AG04450 (cell line): ENCODE data around the gene GORASP1. TPM values are rescaled to one million over a fixed set of nuclear protein-coding genes. Genes with fewer than 3 reads are reported as not detected.

Experiments used
- CTCF ChIA-PET: fragments of 300-600, 350-600 bp; formaldehyde crosslinking; extraction: SDS; loops from one replicate; lab custom pipeline; 2022; ENCODE audit warnings: antibody characterized with exemption, inconsistent platforms; lab: Charles Lee
- POLR2A ChIA-PET: fragments of 350-600 bp; formaldehyde crosslinking; extraction: SDS; loops from one replicate; lab custom pipeline; 2021; ENCODE audit warnings: antibody characterized with exemption, inconsistent platforms; lab: Yijun Ruan, JAX
- DNase-seq: peaks from one replicate; pipeline ENCODE4 v3.0.0-alpha.2; 2011; ENCODE audit warnings: low read depth, low spot score
- H3K27ac ChIP-seq: one replicate; pipeline ENCODE4 v1.5.1; 2012; ENCODE audit warnings: low read depth, low read length, control low read depth
- H3K27me3 ChIP-seq: one replicate; pipeline ENCODE4 v1.6.0; 2012; ENCODE audit warnings: low read length; ENCODE audit not compliant: control insufficient read depth, insufficient read depth
- H3K4me3 ChIP-seq: 2 replicates; pipeline ENCODE4 v1.5.1; 2011; ENCODE audit warnings: mild to moderate bottlenecking, low read depth, low read length, control low read depth
- H3K9me3 ChIP-seq: 2 replicates; pipeline ENCODE4 v1.5.1; 2012; ENCODE audit warnings: low read length; ENCODE audit not compliant: control insufficient read depth, insufficient read depth
- CTCF ChIP-seq: IDR thresholded peaks from 2 replicates; pipeline ENCODE4 v1.5.1; 2011; ENCODE audit warnings: low read depth, low read length, control low read depth, inconsistent platforms
- polyA plus RNA-seq: library from polyadenylated mRNA; depleted of rRNA; stranded (reverse); fragments of >200 nt; gene quantifications from 2 replicates; pipeline ENCODE4 v1.2.3, GENCODE V29; 2011; rRNA removed

Gene GORASP1
- polyA plus RNA-seq, 1 experiment: 43.7 TPM

GRCh38 chr3:39050029-39050428 is 57.4 kb downstream of the GORASP1 start:
- POLR2A ChIA-PET: no interaction called here
- CTCF ChIA-PET: interaction anchor here (1.0 to 1.8 kb wide), 7 partner anchors 14 to 399 kb away, joined by 3 to 8 read pairs (median 3); no protein-coding TSS in a partner anchor
- Histone ChIP-seq H3K4me3 (no peak overlapping the region), H3K27me3 (peaks cover 3% of the 10 kb centered on the region), H3K9me3 (no peaks in the 10 kb centered on the region; the same call in 1 of the 2 replicates), H3K27ac (no peak overlapping the region)
- no peak for DNase-seq
- no peak for TF ChIP-seq CTCF

Other genes starting within 250 kb of the GORASP1 start
- gene SCN11A, start 55.7 kb downstream of the GORASP1 start, polyA plus RNA-seq: 0.05 TPM in 2 replicates
- 35.0 and 42.1 TPM in 2 replicates for gene WDR48, start 55.6 kb downstream of the GORASP1 start, polyA plus RNA-seq
- 1.6 and 2.8 TPM in 2 replicates for gene TTC21A, start 53 bp upstream of the GORASP1 start, polyA plus RNA-seq
- gene CSRNP1, start 46.0 kb upstream of the GORASP1 start, polyA plus RNA-seq: 5.9 and 6.8 TPM in 2 replicates
- 0.02 TPM in 1 of 2 replicates, not detected in the other for gene XIRP1, start 85.0 kb upstream of the GORASP1 start, polyA plus RNA-seq
- not detected in 2 replicates for gene CX3CR1, start 172.4 kb upstream of the GORASP1 start, polyA plus RNA-seq
- gene CCR8, start 222.1 kb upstream of the GORASP1 start, polyA plus RNA-seq: not detected in 2 replicates